Measurements from ENCODE around the gene GPX4.

Gene GPX4

GRCh38 chr19:1136201-1136600 is 32.4 kb downstream of the GPX4 start:
- H3K9me2 ChIP-seq (ENCODE audit: low read depth, low read length) = no peaks in the 10 kb centered on the region
- H3F3A ChIP-seq (ENCODE audit: insufficient read depth, low read length) = no peaks in the 10 kb centered on the region
- no peaks in the 10 kb centered on the region; the same call in 1 of the 2 replicates for H3K36me3 ChIP-seq (ENCODE audit: insufficient read depth, low read length)
- H2AFZ ChIP-seq (ENCODE audit: low read length) = no peak overlapping the region
- H3K79me2 ChIP-seq (ENCODE audit: insufficient read depth, low read length) = no peaks in the 10 kb centered on the region
- TF ChIP-seq EZH2 (IDR thresholded peaks at IDR 0.05; ENCODE audit: borderline replicate concordance, low read length) (no peak), CTCF (IDR thresholded peaks at IDR 0.05; ENCODE audit: low read length) (no peak)
- H3K4me3 ChIP-seq (ENCODE audit: low read depth, low read length, poor library complexity, severe bottlenecking) = peak overlapping the region; percentile 27
- H3K27me3 ChIP-seq (ENCODE audit: insufficient read depth, low read length) = no peaks in the 10 kb centered on the region
- peaks cover 52% of the 10 kb centered on the region for H3K4me1 ChIP-seq (ENCODE audit: insufficient read depth, low read length, severe bottlenecking)
- H3K4me2 ChIP-seq (ENCODE audit: low read length) = peak overlapping the region; percentile 44
- peak overlapping the region; percentile 61 for H3K27ac ChIP-seq (ENCODE audit: low read depth, low read length, poor library complexity, severe bottlenecking)
- H4K20me1 ChIP-seq (ENCODE audit: insufficient read depth, low read length) = no peaks in the 10 kb centered on the region
- peak overlapping the region; percentile 42; the same call in 1 of the 2 replicates for H3K9ac ChIP-seq (ENCODE audit: low read length)
- no peaks in the 10 kb centered on the region for H3K9me3 ChIP-seq (ENCODE audit: low read length)

DNA sequence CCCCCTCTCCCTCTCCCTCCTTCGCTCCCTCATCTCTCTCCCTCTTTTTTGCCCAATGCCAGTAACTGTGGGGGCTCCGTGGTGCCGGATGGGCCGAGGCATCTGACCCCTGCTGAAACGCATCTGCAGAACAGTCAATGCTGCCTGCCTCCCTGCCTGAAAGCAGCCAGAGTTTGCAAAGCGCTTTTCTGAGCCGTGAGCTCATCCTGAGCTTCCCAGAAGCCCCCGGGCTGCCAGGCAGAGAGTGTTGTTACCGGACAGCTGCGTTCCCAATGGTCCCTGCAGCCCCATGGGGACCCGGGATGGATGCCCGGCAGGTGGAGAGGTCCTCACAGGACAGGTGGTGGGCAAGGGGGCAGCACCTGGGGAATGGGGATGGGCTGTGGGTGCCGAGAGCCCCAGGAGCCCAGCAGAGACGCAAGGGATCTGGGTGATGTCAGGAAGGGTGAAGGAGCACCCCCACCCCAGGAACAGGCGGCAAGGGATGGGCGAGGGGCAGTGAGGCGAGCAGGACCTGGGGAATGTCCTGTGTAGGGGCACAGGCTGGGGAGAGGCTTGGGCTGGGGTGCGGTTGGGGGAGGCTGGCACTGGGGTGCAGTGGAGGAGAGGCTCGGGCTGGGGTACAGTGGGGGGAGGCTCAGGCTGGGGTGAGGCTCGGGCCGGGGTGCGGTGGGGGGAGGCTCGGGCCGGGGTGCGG is 33.0 kb downstream of the GPX4 start:
- H3K4me3 ChIP-seq (ENCODE audit: low read depth, low read length, poor library complexity, severe bottlenecking) = peak overlapping the region; percentile 19
- TF ChIP-seq EZH2 (IDR thresholded peaks at IDR 0.05; ENCODE audit: borderline replicate concordance, low read length) (no peak), CTCF (IDR thresholded peaks at IDR 0.05; ENCODE audit: low read length) (no peak)
- no peaks in the 10 kb centered on the region for H3F3A ChIP-seq (ENCODE audit: insufficient read depth, low read length)
- H4K20me1 ChIP-seq (ENCODE audit: insufficient read depth, low read length) = no peaks in the 10 kb centered on the region
- peak overlapping the region; percentile 44 for H3K4me2 ChIP-seq (ENCODE audit: low read length)
- H3K27ac ChIP-seq (ENCODE audit: low read depth, low read length, poor library complexity, severe bottlenecking) = peak overlapping the region; percentile 61
- no peaks in the 10 kb centered on the region for H3K27me3 ChIP-seq (ENCODE audit: insufficient read depth, low read length)
- H3K9me2 ChIP-seq (ENCODE audit: low read depth, low read length) = no peaks in the 10 kb centered on the region
- peak overlapping the region; percentile 36; the same call in 1 of the 2 replicates for H3K9ac ChIP-seq (ENCODE audit: low read length)
- peaks cover 47% of the 10 kb centered on the region for H3K4me1 ChIP-seq (ENCODE audit: insufficient read depth, low read length, severe bottlenecking)
- H3K36me3 ChIP-seq (ENCODE audit: insufficient read depth, low read length) = no peaks in the 10 kb centered on the region; the same call in 1 of the 2 replicates
- H3K9me3 ChIP-seq (ENCODE audit: low read length) = no peaks in the 10 kb centered on the region
- H2AFZ ChIP-seq (ENCODE audit: low read length) = no peak overlapping the region
- no peaks in the 10 kb centered on the region for H3K79me2 ChIP-seq (ENCODE audit: insufficient read depth, low read length)

DNA sequence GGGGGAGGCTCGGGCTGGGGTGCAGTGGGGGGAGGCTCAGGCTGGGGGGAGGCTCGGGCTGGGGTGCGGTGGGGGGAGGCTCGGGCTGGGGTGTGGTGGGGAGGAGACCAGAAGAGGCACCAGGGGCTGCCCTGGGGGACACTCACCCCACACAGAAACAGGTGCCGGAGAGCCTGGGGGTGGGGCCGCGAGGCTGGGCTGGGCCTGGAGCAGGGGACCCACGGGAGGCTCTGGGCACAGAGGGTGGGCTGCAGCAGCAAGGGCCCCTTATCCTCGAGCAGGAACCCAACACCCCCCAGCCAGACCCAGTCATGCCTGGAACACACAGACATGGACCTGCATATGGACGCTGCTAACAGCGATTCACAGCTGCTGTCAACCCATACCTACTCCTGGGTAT is 34.3 kb downstream of the GPX4 start:
- no peaks in the 10 kb centered on the region for H4K20me1 ChIP-seq (ENCODE audit: insufficient read depth, low read length)
- H3K79me2 ChIP-seq (ENCODE audit: insufficient read depth, low read length) = no peaks in the 10 kb centered on the region
- H3F3A ChIP-seq (ENCODE audit: insufficient read depth, low read length) = no peaks in the 10 kb centered on the region
- no peaks in the 10 kb centered on the region for H3K27me3 ChIP-seq (ENCODE audit: insufficient read depth, low read length)
- H3K9me2 ChIP-seq (ENCODE audit: low read depth, low read length) = no peaks in the 10 kb centered on the region
- TF ChIP-seq CTCF (IDR thresholded peaks at IDR 0.05; ENCODE audit: low read length) (no peak), EZH2 (IDR thresholded peaks at IDR 0.05; ENCODE audit: borderline replicate concordance, low read length) (no peak)
- no peak overlapping the region for H2AFZ ChIP-seq (ENCODE audit: low read length)
- H3K4me2 ChIP-seq (ENCODE audit: low read length) = no peak overlapping the region
- H3K27ac ChIP-seq (ENCODE audit: low read depth, low read length, poor library complexity, severe bottlenecking) = no peak overlapping the region
- no peaks in the 10 kb centered on the region for H3K9me3 ChIP-seq (ENCODE audit: low read length)
- H3K4me1 ChIP-seq (ENCODE audit: insufficient read depth, low read length, severe bottlenecking) = peaks cover 33% of the 10 kb centered on the region
- H3K4me3 ChIP-seq (ENCODE audit: low read depth, low read length, poor library complexity, severe bottlenecking) = no peak overlapping the region
- H3K9ac ChIP-seq (ENCODE audit: low read length) = no peak overlapping the region
- H3K36me3 ChIP-seq (ENCODE audit: insufficient read depth, low read length) = no peaks in the 10 kb centered on the region; the same call in 1 of the 2 replicates

Measured in OCI-LY1 (cell line).